Measurements from ENCODE around the gene AKR1E2. TPM values are rescaled to one million over a fixed set of nuclear protein-coding genes. Genes with fewer than 3 reads are reported as not detected.

AKR1E2 gene
- total RNA-seq, 2 experiments from 2014 or later = 6.1 to 6.5 TPM

GRCh38 chr10:4806534-4806933 lies 19.5 kb upstream of the AKR1E2 start:
- H3K9me3 Mint-ChIP-seq = no peaks in the 10 kb centered on the region
- no peak overlapping the region for H3K4me3 Mint-ChIP-seq
- ATAC-seq (no peak), DNase-seq (no peak)
- ChIA-PET CTCF (interaction anchor here (0.9 to 1.7 kb wide), 2 partner anchors 9 to 44 kb away, joined by 3 to 9 read pairs; no protein-coding TSS in a partner anchor), POLR2A (no interaction called here)
- no peaks in the 10 kb centered on the region for H3K4me1 Mint-ChIP-seq (ENCODE audit: low read depth)
- no peak for TF ChIP-seq CTCF (IDR thresholded peaks at IDR 0.05)
- H3K36me3 Mint-ChIP-seq (ENCODE audit: low read depth) = no peaks in the 10 kb centered on the region
- no peak overlapping the region for H3K27ac Mint-ChIP-seq
- H3K27me3 Mint-ChIP-seq = peaks cover 5% of the 10 kb centered on the region
- intact Hi-C loops (cut with micrococcal nuclease) = no loop called here

- ATAC-seq (no peak), DNase-seq (no peak)
- no peaks in the 10 kb centered on the region for H3K36me3 Mint-ChIP-seq (ENCODE audit: low read depth)
- H3K27me3 Mint-ChIP-seq = peaks cover 6% of the 10 kb centered on the region
- H3K27ac Mint-ChIP-seq = no peak overlapping the region
- intact Hi-C loops (cut with micrococcal nuclease) = no loop called here
- H3K4me1 Mint-ChIP-seq (ENCODE audit: low read depth) = no peaks in the 10 kb centered on the region
- TF ChIP-seq CTCF (IDR thresholded peaks at IDR 0.05) = no peak
- POLR2A ChIA-PET = no interaction called here
- no peak overlapping the region for H3K4me3 Mint-ChIP-seq
- H3K9me3 Mint-ChIP-seq = no peaks in the 10 kb centered on the region
- CTCF ChIA-PET = interaction anchor here (1.7 kb wide), 1 partner anchor 7 kb away, joined by 9 read pairs; no protein-coding TSS in a partner anchor
Observed at GRCh38 chr10:4807761-4808507, 18.1 kb upstream of the AKR1E2 start.

- intact Hi-C loops (cut with micrococcal nuclease) = no loop called here
- no peak for DNase-seq
- TF ChIP-seq CTCF (IDR thresholded peaks at IDR 0.05) = no peak
- POLR2A ChIA-PET = no interaction called here
- Mint-ChIP-seq H3K4me3 (no peak overlapping the region), H3K9me3 (no peaks in the 10 kb centered on the region), H3K4me1 (ENCODE audit: low read depth) (no peaks in the 10 kb centered on the region), H3K27ac (no peak overlapping the region), H3K27me3 (peaks cover 6% of the 10 kb centered on the region), H3K36me3 (ENCODE audit: low read depth) (no peaks in the 10 kb centered on the region)
- ATAC-seq = no peak
- CTCF ChIA-PET = no interaction called here
Observed at GRCh38 chr10:4809156-4809555, 16.9 kb upstream of the AKR1E2 start.

GRCh38 chr10:4810092-4810491 lies 15.9 kb upstream of the AKR1E2 start:
- H3K27ac Mint-ChIP-seq = no peak overlapping the region

More at GRCh38 chr10:4810092-4810491, 15.9 kb upstream of the AKR1E2 start:
- Mint-ChIP-seq H3K4me1 (ENCODE audit: low read depth) (no peaks in the 10 kb centered on the region), H3K9me3 (no peaks in the 10 kb centered on the region), H3K27me3 (peaks cover 6% of the 10 kb centered on the region), H3K4me3 (no peak overlapping the region), H3K36me3 (ENCODE audit: low read depth) (no peaks in the 10 kb centered on the region)
- no peak for ATAC-seq
- ChIA-PET POLR2A (no interaction called here), CTCF (interaction anchor here (1.1 kb wide), 1 partner anchor 39 kb away, joined by 5 read pairs; no protein-coding TSS in a partner anchor)
- intact Hi-C loops (cut with micrococcal nuclease) = no loop called here
- no peak for DNase-seq
- TF ChIP-seq CTCF (IDR thresholded peaks at IDR 0.05) = no peak

All from activated CD8-positive, alpha-beta T cell treated with anti-CD3 and anti-CD28 coated beads for 36 hours (primary cell).